ENCODE data around the gene SOCS1. TPM values are rescaled to one million over a fixed set of nuclear protein-coding genes. Genes with fewer than 3 reads are reported as not detected.

SOCS1 gene
- total and polyA plus RNA-seq, 2 of the 4 experiments (the other 2 are of a cell fraction) = 2.0 to 22.0 TPM

DNA sequence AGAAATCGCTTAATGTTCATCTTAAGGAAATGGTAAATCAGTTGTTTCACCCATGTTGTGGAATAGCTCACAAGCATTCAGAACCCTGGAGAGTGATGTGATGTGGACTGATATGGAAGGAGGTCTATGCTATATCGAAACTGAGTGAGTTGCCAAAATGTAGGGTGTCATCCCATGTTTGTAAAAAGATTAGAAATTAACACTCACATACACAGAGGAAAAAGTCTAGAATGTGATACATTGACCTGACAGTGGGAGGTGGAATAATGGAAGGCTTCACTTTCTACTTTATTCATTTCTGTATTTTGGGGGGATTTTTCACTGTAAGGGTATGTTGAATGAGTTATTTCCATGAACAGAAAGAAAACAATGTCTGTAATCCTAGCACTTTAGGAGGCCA lies 29.8 kb upstream of the SOCS1 start:
- no peak overlapping the region for H3K23ac ChIP-seq (ENCODE audit: low read depth, low read length)
- H3K4me1 ChIP-seq (ENCODE audit: control insufficient read depth, insufficient read depth, low read length) = no peaks in the 10 kb centered on the region
- peaks cover 15% of the 10 kb centered on the region for H3K27me3 ChIP-seq (ENCODE audit: control insufficient read depth, insufficient read depth, low read length)
- no peak overlapping the region for H4K91ac ChIP-seq (ENCODE audit: insufficient read depth, low read depth, low read length)
- no peak overlapping the region for H3K56ac ChIP-seq (ENCODE audit: extremely low read depth, insufficient read depth, low read length)
- H2BK15ac ChIP-seq (ENCODE audit: low read depth, low read length) = no peak overlapping the region
- dilution Hi-C loops (cut with HindIII; ENCODE audit: low sequenced_read_pairs, unreplicated experiment) = no loop called here
- CTCF ChIA-PET = no interaction called here
- H3K18ac ChIP-seq (ENCODE audit: low read depth, low read length) = no peak overlapping the region
- no peak overlapping the region for H2AK9ac ChIP-seq (replicated peaks; ENCODE audit: low read depth, low read length, poor library complexity)
- H4K8ac ChIP-seq (ENCODE audit: low read depth in 2 of 2, low read length in 2 of 2) = no peak overlapping the region
- in situ Hi-C loops (cut with MboI; ENCODE audit: low sequenced_read_pairs) = no loop called here
- 71% methylated on average over 1 of the region's 2 CpGs; no CpG with 5 or more reads in 1 of the 2 experiments for WGBS, 2 experiments (ENCODE audit: extremely low coverage in 2 of 2, insufficient read length in 1 of 2)
- no peak overlapping the region for H3K4me2 ChIP-seq (ENCODE audit: low read depth, low read length)
- no peak for DNase-seq
- ATAC-seq (ENCODE audit: low read depth) = no peak
- no peaks in the 10 kb centered on the region for H3K79me1 ChIP-seq (ENCODE audit: low read depth in 1 of 2, low read length in 2 of 2)
- no peaks in the 10 kb centered on the region for H3K9me3 ChIP-seq (ENCODE audit: control insufficient read depth, insufficient read depth, low read length)
- H2BK20ac ChIP-seq (ENCODE audit: low read depth, low read length) = no peak overlapping the region
- no peaks in the 10 kb centered on the region for H4K20me1 ChIP-seq (ENCODE audit: insufficient read depth, low read length)
- no peak overlapping the region for H3K4ac ChIP-seq (ENCODE audit: low read depth, low read length)
- intact Hi-C loops (cut with micrococcal nuclease) = no loop called here
- H3K4me3 ChIP-seq (ENCODE audit: insufficient read depth, low read depth, low read length) = no peak overlapping the region
- no peak overlapping the region for H2AFZ ChIP-seq (replicated peaks; ENCODE audit: low read length, poor library complexity)
- TF ChIP-seq, protein P1, sequence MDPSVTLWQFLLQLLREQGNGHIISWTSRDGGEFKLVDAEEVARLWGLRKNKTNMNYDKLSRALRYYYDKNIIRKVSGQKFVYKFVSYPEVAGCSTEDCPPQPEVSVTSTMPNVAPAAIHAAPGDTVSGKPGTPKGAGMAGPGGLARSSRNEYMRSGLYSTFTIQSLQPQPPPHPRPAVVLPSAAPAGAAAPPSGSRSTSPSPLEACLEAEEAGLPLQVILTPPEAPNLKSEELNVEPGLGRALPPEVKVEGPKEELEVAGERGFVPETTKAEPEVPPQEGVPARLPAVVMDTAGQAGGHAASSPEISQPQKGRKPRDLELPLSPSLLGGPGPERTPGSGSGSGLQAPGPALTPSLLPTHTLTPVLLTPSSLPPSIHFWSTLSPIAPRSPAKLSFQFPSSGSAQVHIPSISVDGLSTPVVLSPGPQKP (IDR thresholded peaks at IDR 0.05; ENCODE audit: borderline replicate concordance, low read depth, low read length) = no peak
- no peak for TF ChIP-seq FOS (IDR thresholded peaks at IDR 0.05; ENCODE audit: low read depth, low read length)
- TF ChIP-seq POLR2A (IDR thresholded peaks at IDR 0.05; ENCODE audit: low read depth, low read length) = no peak
- TF ChIP-seq, protein P2, sequence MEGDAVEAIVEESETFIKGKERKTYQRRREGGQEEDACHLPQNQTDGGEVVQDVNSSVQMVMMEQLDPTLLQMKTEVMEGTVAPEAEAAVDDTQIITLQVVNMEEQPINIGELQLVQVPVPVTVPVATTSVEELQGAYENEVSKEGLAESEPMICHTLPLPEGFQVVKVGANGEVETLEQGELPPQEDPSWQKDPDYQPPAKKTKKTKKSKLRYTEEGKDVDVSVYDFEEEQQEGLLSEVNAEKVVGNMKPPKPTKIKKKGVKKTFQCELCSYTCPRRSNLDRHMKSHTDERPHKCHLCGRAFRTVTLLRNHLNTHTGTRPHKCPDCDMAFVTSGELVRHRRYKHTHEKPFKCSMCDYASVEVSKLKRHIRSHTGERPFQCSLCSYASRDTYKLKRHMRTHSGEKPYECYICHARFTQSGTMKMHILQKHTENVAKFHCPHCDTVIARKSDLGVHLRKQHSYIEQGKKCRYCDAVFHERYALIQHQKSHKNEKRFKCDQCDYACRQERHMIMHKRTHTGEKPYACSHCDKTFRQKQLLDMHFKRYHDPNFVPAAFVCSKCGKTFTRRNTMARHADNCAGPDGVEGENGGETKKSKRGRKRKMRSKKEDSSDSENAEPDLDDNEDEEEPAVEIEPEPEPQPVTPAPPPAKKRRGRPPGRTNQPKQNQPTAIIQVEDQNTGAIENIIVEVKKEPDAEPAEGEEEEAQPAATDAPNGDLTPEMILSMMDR (conservative IDR thresholded peaks at IDR 0.05; ENCODE audit: low read depth, low read length) = no peak
- TF ChIP-seq CEBPB (IDR thresholded peaks at IDR 0.05; ENCODE audit: low read depth, low read length) = no peak
- H4K5ac ChIP-seq (ENCODE audit: low read depth, low read length) = no peak overlapping the region
- H3K9me1 ChIP-seq (ENCODE audit: insufficient read depth, low read length) = no peaks in the 10 kb centered on the region
- H2BK5ac ChIP-seq (ENCODE audit: low read depth, low read length, poor library complexity, severe bottlenecking) = no peak overlapping the region
- H2AK5ac ChIP-seq (ENCODE audit: low read depth, low read length) = no peak overlapping the region
- H2BK120ac ChIP-seq (ENCODE audit: low read depth, low read length) = no peak overlapping the region
- no peaks in the 10 kb centered on the region for H3K36me3 ChIP-seq (ENCODE audit: control insufficient read depth, insufficient read depth, low read length)
- H3K27ac ChIP-seq (ENCODE audit: insufficient read depth, low read length) = no peak overlapping the region
- H3K9ac ChIP-seq (ENCODE audit: low read depth, low read length) = no peak overlapping the region
- no peak overlapping the region for H3K14ac ChIP-seq (replicated peaks; ENCODE audit: low read depth, low read length)
- BruUV-seq (replicated peaks) = no TSS peak
- POLR2A ChIA-PET (ENCODE audit: unreplicated experiment) = no interaction called here

Measured in IMR-90 (cell line).